ENCODE measurements around the gene KLHL7. TPM values are rescaled to one million over a fixed set of nuclear protein-coding genes. Genes with fewer than 3 reads are reported as not detected.
A peak's percentile ranks its signal among the peaks of the same experiment; 100 is the strongest.

KLHL7 gene
- polyA plus RNA-seq, 2 donors = 6.6 to 13.4 TPM

DNA sequence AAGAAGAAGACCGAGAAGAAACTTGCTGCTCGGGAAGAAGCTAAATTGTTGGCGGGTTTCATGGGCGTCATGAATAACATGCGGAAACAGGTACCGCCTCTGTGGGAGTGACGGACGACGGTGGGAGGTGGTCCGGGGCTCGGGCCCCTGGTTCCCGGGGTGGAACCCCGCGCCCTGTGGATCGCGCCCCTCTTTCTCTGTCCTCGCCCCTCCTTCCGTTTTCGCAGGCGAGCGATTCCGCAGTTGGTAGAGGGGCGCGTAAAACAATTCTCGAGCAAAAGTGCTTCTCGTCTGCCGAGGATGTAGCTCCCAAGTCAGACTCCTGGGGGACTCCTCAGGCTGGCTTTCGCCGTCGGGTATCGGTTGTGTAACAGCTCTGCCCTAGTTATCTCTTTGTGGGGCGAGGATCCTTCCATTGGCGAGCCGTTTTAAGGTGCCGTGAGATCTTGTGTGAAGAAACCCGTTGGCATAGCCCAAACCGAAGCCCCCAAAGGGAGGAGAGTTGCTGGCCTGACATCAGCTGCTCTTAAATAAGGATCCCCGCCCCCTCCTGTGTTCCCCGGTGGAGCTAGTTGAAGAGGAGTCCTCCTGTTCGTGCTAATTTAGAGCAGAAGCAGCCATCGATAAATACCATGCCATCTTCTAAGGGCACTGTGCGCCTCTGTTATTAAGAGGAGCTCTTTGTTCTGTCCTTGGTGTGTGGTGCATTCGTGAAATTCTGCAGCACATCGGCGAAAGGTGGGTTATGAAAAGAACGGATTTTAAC is 655 bp downstream of the KLHL7 start:
- H3K4me3 ChIP-seq (ENCODE audit: low read depth in 1 of 2, low read length in 2 of 2) = peak overlapping the region; percentile 80 to 90
- no peaks in the 10 kb centered on the region for H3K9me3 ChIP-seq (ENCODE audit: control insufficient read depth in 2 of 2, insufficient read depth in 1 of 2, low read depth in 1 of 2, low read length in 1 of 2)
- 1% methylated on average over 46 of the region's 46 CpGs for WGBS, 2 donors

DNA sequence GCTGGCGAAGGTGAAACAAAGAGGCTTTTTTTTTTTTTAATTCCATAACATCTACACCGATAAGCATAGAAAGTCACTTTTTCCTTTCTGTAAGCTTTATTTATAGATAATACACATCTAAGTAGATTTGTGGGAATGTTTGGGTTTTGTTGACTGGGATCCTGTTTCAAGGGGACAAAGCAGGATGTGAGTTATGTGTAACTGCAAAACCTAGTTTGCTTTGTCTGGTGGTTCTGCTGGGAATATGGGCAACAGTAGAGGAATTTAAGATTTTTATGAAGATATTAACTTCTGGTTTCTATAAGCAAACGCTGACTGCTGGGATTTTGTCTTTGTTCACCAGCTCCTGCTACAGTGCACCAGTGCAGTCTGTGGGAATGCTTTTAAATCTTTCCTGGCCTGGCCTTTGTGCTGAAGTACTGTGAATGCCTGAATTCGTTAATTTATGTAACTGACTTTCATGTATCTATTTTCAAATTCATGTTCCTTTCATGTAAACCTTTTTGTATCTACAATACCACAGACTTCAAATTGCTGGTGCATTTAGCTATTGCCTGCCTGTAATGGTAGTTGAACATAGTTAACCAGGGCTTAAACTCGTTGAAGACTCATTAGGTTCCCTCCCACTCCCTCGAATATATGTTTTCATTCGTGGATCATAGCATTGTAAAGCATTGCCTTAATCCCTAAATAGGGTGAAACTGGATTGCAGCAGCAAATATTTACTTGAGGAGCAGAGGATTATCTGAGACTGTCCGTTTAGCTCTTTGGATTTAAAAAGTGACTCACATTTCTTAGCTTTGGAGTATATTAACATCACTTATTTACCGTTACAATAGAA is 1.5 kb downstream of the KLHL7 start:
- Histone ChIP-seq H3K9me3 (ENCODE audit: control insufficient read depth in 2 of 2, insufficient read depth in 1 of 2, low read depth in 1 of 2, low read length in 1 of 2) (no peaks in the 10 kb centered on the region), H3K4me3 (ENCODE audit: low read depth in 1 of 2, low read length in 2 of 2) (peak overlapping the region; percentile 80 to 90), H3K36me3 (ENCODE audit: control insufficient read depth in 2 of 2, insufficient read depth in 2 of 2, low read length in 1 of 2) (no peaks in the 10 kb centered on the region), H3K27ac (ENCODE audit: low read depth in 2 of 2, low read length in 1 of 2) (no peak overlapping the region), H3K27me3 (ENCODE audit: control insufficient read depth in 1 of 2, insufficient read depth in 2 of 2, low read length in 2 of 2) (no peaks in the 10 kb centered on the region), H3K4me1 (ENCODE audit: control insufficient read depth in 2 of 2, insufficient read depth in 2 of 2, low read length in 1 of 2) (peaks cover 0 to 2% of the 10 kb centered on the region in 2 donors)
- WGBS, 2 donors = 13 to 18% methylated on average over 9 of the region's 9 CpGs

More for the DNA sequence above, 655 bp downstream of the KLHL7 start:
- Histone ChIP-seq H3K36me3 (ENCODE audit: control insufficient read depth in 2 of 2, insufficient read depth in 2 of 2, low read length in 1 of 2) (no peaks in the 10 kb centered on the region), H3K27ac (ENCODE audit: low read depth in 2 of 2, low read length in 1 of 2) (peak overlapping the region; percentile 93 to 96), H3K4me1 (ENCODE audit: control insufficient read depth in 2 of 2, insufficient read depth in 2 of 2, low read length in 1 of 2) (peaks cover 0 to 2% of the 10 kb centered on the region in 2 donors), H3K27me3 (ENCODE audit: control insufficient read depth in 1 of 2, insufficient read depth in 2 of 2, low read length in 2 of 2) (no peaks in the 10 kb centered on the region)

DNA sequence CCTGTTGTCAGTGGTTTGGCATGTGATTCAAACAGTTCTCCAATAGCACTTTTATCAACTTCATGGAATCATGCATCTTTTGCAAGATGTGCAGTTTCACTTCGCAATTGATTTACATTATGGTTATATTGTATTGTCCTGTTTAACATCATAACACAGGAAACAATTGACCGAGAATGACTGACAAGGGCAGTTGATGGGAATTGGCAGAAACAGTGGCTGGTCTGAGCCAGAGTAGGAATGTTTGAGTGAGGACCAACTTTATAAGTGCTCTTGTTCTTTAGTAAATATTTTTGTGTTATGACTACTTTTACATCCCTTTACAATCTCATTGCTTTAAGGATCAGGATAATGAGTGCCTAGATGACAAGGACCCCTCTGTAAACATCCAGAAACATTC is 2.2 kb downstream of the KLHL7 start:
- Histone ChIP-seq H3K27me3 (ENCODE audit: control insufficient read depth in 1 of 2, insufficient read depth in 2 of 2, low read length in 2 of 2) (no peaks in the 10 kb centered on the region), H3K9me3 (ENCODE audit: control insufficient read depth in 2 of 2, insufficient read depth in 1 of 2, low read depth in 1 of 2, low read length in 1 of 2) (no peaks in the 10 kb centered on the region), H3K4me1 (ENCODE audit: control insufficient read depth in 2 of 2, insufficient read depth in 2 of 2, low read length in 1 of 2) (peaks cover 0 to 2% of the 10 kb centered on the region in 2 donors), H3K4me3 (ENCODE audit: low read depth in 1 of 2, low read length in 2 of 2) (no peak overlapping the region), H3K36me3 (ENCODE audit: control insufficient read depth in 2 of 2, insufficient read depth in 2 of 2, low read length in 1 of 2) (no peaks in the 10 kb centered on the region), H3K27ac (ENCODE audit: low read depth in 2 of 2, low read length in 1 of 2) (no peak overlapping the region)
- 43 to 52% methylated on average over 2 of the region's 2 CpGs for WGBS, 2 donors

DNA sequence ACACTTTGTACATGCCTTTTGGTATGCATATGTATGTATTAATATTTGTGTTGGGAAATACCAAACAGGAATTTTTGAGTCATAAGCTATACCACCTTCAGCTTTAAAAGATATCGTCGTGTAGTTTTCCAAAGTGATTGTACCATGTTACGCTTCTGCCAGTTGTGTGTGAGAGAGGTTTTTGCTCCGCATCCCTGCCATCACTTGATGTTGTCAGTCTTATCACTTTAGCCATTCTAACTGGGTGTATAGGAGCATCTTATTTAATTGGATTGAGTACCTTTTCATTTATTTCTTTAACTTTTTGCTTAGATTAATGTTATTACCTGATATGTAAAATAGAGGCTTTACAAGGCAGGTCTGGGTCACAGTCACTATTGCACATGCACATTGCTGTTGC is 3.4 kb downstream of the KLHL7 start:
- 91 to 95% methylated on average over 4 of the region's 4 CpGs for WGBS, 2 donors
- H3K4me1 ChIP-seq (ENCODE audit: control insufficient read depth in 2 of 2, insufficient read depth in 2 of 2, low read length in 1 of 2) = peaks cover 0 to 2% of the 10 kb centered on the region in 2 donors
- no peak overlapping the region for H3K4me3 ChIP-seq (ENCODE audit: low read depth in 1 of 2, low read length in 2 of 2)
- H3K27me3 ChIP-seq (ENCODE audit: control insufficient read depth in 1 of 2, insufficient read depth in 2 of 2, low read length in 2 of 2) = no peaks in the 10 kb centered on the region
- no peak overlapping the region for H3K27ac ChIP-seq (ENCODE audit: low read depth in 2 of 2, low read length in 1 of 2)
- no peaks in the 10 kb centered on the region for H3K36me3 ChIP-seq (ENCODE audit: control insufficient read depth in 2 of 2, insufficient read depth in 2 of 2, low read length in 1 of 2)
- no peaks in the 10 kb centered on the region for H3K9me3 ChIP-seq (ENCODE audit: control insufficient read depth in 2 of 2, insufficient read depth in 1 of 2, low read depth in 1 of 2, low read length in 1 of 2)

DNA sequence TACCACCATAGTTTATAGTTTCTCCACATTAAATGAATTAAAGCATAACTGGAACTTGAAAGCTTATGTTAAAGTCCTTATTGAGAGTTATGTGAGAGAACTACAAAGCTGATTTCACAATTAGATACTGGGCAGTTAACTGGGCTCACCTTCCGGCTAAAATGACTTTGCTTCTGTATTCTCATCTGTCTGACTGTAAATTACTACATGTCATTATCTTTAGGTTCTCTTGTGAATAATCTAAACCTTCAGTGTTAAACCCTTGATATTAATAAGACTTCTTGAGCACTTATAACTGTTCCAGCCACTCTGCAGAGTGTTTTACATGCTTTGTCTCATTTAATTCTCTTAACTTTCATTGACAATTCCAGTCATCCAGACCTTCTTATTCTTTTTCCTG is 3.9 kb downstream of the KLHL7 start:
- H3K4me3 ChIP-seq (ENCODE audit: low read depth in 1 of 2, low read length in 2 of 2) = no peak overlapping the region
- H3K36me3 ChIP-seq (ENCODE audit: control insufficient read depth in 2 of 2, insufficient read depth in 2 of 2, low read length in 1 of 2) = no peaks in the 10 kb centered on the region
- 76 to 91% methylated on average over 1 of the region's 1 CpG for WGBS, 2 donors
- H3K27me3 ChIP-seq (ENCODE audit: control insufficient read depth in 1 of 2, insufficient read depth in 2 of 2, low read length in 2 of 2) = no peaks in the 10 kb centered on the region
- peaks cover 0 to 2% of the 10 kb centered on the region in 2 donors for H3K4me1 ChIP-seq (ENCODE audit: control insufficient read depth in 2 of 2, insufficient read depth in 2 of 2, low read length in 1 of 2)
- H3K9me3 ChIP-seq (ENCODE audit: control insufficient read depth in 2 of 2, insufficient read depth in 1 of 2, low read depth in 1 of 2, low read length in 1 of 2) = no peaks in the 10 kb centered on the region
- no peak overlapping the region for H3K27ac ChIP-seq (ENCODE audit: low read depth in 2 of 2, low read length in 1 of 2)

DNA sequence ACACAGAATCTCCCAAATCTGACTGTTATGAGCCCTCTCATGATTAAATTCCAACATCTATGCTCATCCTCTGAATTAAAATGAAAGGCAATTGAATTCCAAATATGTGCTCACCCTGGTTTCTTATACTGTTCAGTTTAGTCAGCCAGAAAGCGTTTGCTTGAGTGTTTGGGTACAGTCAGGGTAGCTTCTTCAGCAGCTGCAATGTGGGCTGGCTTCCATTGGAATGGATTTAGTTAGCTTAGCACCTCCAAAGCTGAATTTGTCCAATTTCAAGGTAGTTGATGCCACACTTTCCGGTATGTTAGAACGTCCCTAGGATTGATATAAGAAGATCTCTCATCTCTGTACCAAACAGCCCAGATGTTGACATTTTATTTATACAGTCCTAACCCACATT is 9.3 kb downstream of the KLHL7 start:
- no peaks in the 10 kb centered on the region for H3K36me3 ChIP-seq (ENCODE audit: control insufficient read depth in 2 of 2, insufficient read depth in 2 of 2, low read length in 1 of 2)
- H3K27ac ChIP-seq (ENCODE audit: low read depth in 2 of 2, low read length in 1 of 2) = no peak overlapping the region

DNA sequence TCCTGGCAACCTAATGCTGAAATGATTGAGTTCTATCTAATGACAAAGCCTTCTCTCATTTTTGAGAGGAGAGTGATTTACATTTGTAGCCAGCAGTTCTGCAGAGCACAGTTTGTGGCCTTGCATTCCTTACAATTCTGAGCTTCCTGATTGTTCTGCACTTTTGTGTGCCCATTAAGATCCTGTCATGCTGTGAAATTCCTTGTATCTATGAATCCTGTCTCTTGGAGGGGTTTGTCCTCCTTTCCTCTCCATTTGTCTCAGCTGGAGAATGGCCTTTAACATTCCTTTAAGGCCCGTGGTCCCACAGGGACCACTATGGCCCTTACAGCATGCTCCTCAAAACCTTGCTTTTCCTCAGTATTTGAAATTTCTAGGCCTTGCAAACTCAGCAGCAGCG is 10.4 kb downstream of the KLHL7 start:
- H3K4me3 ChIP-seq (ENCODE audit: low read depth in 1 of 2, low read length in 2 of 2) = no peak overlapping the region
- peaks cover 0 to 2% of the 10 kb centered on the region in 2 donors for H3K4me1 ChIP-seq (ENCODE audit: control insufficient read depth in 2 of 2, insufficient read depth in 2 of 2, low read length in 1 of 2)
- no peaks in the 10 kb centered on the region for H3K27me3 ChIP-seq (ENCODE audit: control insufficient read depth in 1 of 2, insufficient read depth in 2 of 2, low read length in 2 of 2)
- H3K27ac ChIP-seq (ENCODE audit: low read depth in 2 of 2, low read length in 1 of 2) = no peak overlapping the region
- 74 to 75% methylated on average over 2 of the region's 2 CpGs for WGBS, 2 donors
- no peaks in the 10 kb centered on the region for H3K36me3 ChIP-seq (ENCODE audit: control insufficient read depth in 2 of 2, insufficient read depth in 2 of 2, low read length in 1 of 2)
- H3K9me3 ChIP-seq (ENCODE audit: control insufficient read depth in 2 of 2, insufficient read depth in 1 of 2, low read depth in 1 of 2, low read length in 1 of 2) = no peaks in the 10 kb centered on the region

More for the DNA sequence above, 9.3 kb downstream of the KLHL7 start:
- Histone ChIP-seq H3K4me1 (ENCODE audit: control insufficient read depth in 2 of 2, insufficient read depth in 2 of 2, low read length in 1 of 2) (peaks cover 0 to 2% of the 10 kb centered on the region in 2 donors), H3K4me3 (ENCODE audit: low read depth in 1 of 2, low read length in 2 of 2) (no peak overlapping the region), H3K27me3 (ENCODE audit: control insufficient read depth in 1 of 2, insufficient read depth in 2 of 2, low read length in 2 of 2) (no peaks in the 10 kb centered on the region), H3K9me3 (ENCODE audit: control insufficient read depth in 2 of 2, insufficient read depth in 1 of 2, low read depth in 1 of 2, low read length in 1 of 2) (no peaks in the 10 kb centered on the region)
- WGBS, 2 donors = 72 to 82% methylated on average over 3 of the region's 3 CpGs

DNA sequence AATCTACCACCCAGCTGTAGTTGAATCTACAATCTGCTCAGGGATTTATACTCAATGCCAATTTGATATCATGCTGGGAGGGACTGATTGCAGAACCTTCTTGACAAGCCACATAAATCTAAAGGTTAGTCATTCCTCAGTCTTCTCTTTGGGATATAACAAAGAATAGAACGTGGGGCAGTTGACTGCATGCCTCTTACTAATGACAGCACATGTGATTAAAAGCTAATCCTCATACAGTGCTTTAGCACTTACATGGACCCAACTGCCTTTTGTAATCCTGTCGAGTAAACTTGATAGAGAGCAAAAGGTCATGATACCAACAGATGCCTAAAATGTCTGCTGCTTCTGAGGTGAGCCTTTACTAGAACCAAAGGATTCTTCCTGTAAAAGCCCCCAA is 12.3 kb downstream of the KLHL7 start:
- Histone ChIP-seq H3K36me3 (ENCODE audit: control insufficient read depth in 2 of 2, insufficient read depth in 2 of 2, low read length in 1 of 2) (no peaks in the 10 kb centered on the region), H3K4me1 (ENCODE audit: control insufficient read depth in 2 of 2, insufficient read depth in 2 of 2, low read length in 1 of 2) (peaks cover 0 to 2% of the 10 kb centered on the region in 2 donors), H3K4me3 (ENCODE audit: low read depth in 1 of 2, low read length in 2 of 2) (no peak overlapping the region), H3K27ac (ENCODE audit: low read depth in 2 of 2, low read length in 1 of 2) (no peak overlapping the region), H3K9me3 (ENCODE audit: control insufficient read depth in 2 of 2, insufficient read depth in 1 of 2, low read depth in 1 of 2, low read length in 1 of 2) (no peaks in the 10 kb centered on the region), H3K27me3 (ENCODE audit: control insufficient read depth in 1 of 2, insufficient read depth in 2 of 2, low read length in 2 of 2) (no peaks in the 10 kb centered on the region)
- WGBS, 2 donors = 38 to 52% methylated on average over 2 of the region's 2 CpGs

DNA sequence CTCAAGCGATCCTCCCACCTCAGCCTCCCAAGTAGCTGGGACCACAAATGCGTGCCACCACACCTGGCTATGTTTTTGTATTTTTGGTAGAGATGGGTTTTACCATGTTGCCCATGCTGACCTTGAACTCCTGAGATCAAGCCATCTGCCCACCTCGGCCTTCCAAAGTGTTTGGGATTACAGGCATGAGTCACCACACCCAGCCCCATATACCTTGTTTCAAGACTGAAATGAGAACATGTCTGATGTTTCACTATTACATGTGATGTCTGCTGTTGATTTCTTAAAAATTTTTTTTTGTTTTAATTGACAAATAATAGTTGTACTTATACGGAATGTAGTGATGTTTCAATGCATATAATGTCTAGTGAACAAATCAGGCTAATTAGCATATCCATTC is 14.5 kb downstream of the KLHL7 start:
- Histone ChIP-seq H3K27me3 (ENCODE audit: control insufficient read depth in 1 of 2, insufficient read depth in 2 of 2, low read length in 2 of 2) (no peaks in the 10 kb centered on the region), H3K4me1 (ENCODE audit: control insufficient read depth in 2 of 2, insufficient read depth in 2 of 2, low read length in 1 of 2) (no peaks in the 10 kb centered on the region), H3K36me3 (ENCODE audit: control insufficient read depth in 2 of 2, insufficient read depth in 2 of 2, low read length in 1 of 2) (no peaks in the 10 kb centered on the region), H3K9me3 (ENCODE audit: control insufficient read depth in 2 of 2, insufficient read depth in 1 of 2, low read depth in 1 of 2, low read length in 1 of 2) (no peaks in the 10 kb centered on the region), H3K4me3 (ENCODE audit: low read depth in 1 of 2, low read length in 2 of 2) (no peak overlapping the region), H3K27ac (ENCODE audit: low read depth in 2 of 2, low read length in 1 of 2) (no peak overlapping the region)
- 85 to 90% methylated on average over 4 of the region's 4 CpGs for WGBS, 2 donors
